K562 (cell line): ENCODE results near the gene PTTG1IP. TPM values are rescaled to one million over a fixed set of nuclear protein-coding genes. Genes with fewer than 3 reads are reported as not detected.
A peak's percentile ranks its signal among the peaks of the same experiment; 100 is the strongest.

Source experiments
- ATF3 ChIP-seq, 2 experiments: fragments of 450-650 bp in 1 of 2; sonication (generic) in 1 of 2; formaldehyde crosslinking in 1 of 2; IDR thresholded peaks in 1 of 2; conservative IDR thresholded peaks in 1 of 2; 2 replicates each; pipeline versions ENCODE4 v1.6.1 to v1.8.1; 2016 to 2023; ENCODE audit warnings: mild to moderate bottlenecking in 2 of 2, moderate library complexity in 2 of 2, inconsistent platforms in 1 of 2, missing genetic modification reagents in 1 of 2
- BDP1 ChIP-seq: IDR thresholded peaks from 3 replicates; pipeline ENCODE4 v1.6.1; 2011; ENCODE audit not compliant: insufficient read length, insufficient read depth
- BMI1 ChIP-seq: fragments of 150-350 bp; IDR thresholded peaks from 2 replicates; pipeline ENCODE4 v1.6.1; 2014; ENCODE audit warnings: low read length
- CEBPZ ChIP-seq: fragments of 150-350 bp; IDR thresholded peaks from 2 replicates; pipeline ENCODE4 v1.6.1; 2014; ENCODE audit warnings: low read depth, mild to moderate bottlenecking, low read length, borderline replicate concordance
- E2F6 ChIP-seq, 2 experiments: IDR thresholded peaks; 2 replicates each; pipeline ENCODE4 v1.6.1; 2011; ENCODE audit warnings: borderline replicate concordance in 1 of 2, control low read depth in 1 of 2, low read depth in 1 of 2, low read length in 1 of 2, mild to moderate bottlenecking in 1 of 2, mixed read lengths in 1 of 2, moderate library complexity in 1 of 2; ENCODE audit not compliant: insufficient read depth in 1 of 2, insufficient read length in 1 of 2, poor library complexity in 1 of 2, severe bottlenecking in 1 of 2; ENCODE audit errors: extremely low read depth in 1 of 2
- LEF1 ChIP-seq: fragments of 450-650 bp; IDR thresholded peaks from 2 replicates; pipeline ENCODE4 v1.6.1; 2016; ENCODE audit warnings: mild to moderate bottlenecking
- NR2F6 ChIP-seq: fragments of 450-650 bp; formaldehyde crosslinking; IDR thresholded peaks from 2 replicates; pipeline ENCODE4 v1.4.0; 2020; ENCODE audit warnings: mild to moderate bottlenecking
- NR3C1 ChIP-seq: sonication (generic); formaldehyde crosslinking; IDR thresholded peaks from 2 replicates; pipeline ENCODE4 v1.8.1; 2022; ENCODE audit warnings: missing genetic modification reagents
- RREB1 ChIP-seq: fragments of 250-450 bp; sonication (Bioruptor Pico); IDR thresholded peaks from 2 replicates; pipeline ENCODE4 v1.4.0; 2020
- TRIM28 ChIP-seq: fragments of 450-650 bp; IDR thresholded peaks from 2 replicates; pipeline ENCODE4 v1.6.1; 2017
- XRCC5 ChIP-seq: fragments of 200-400 bp; formaldehyde crosslinking; IDR thresholded peaks from 2 replicates; pipeline ENCODE4 v1.6.1; 2017; ENCODE audit warnings: low read depth, mild to moderate bottlenecking, low read length
- ZBTB1 ChIP-seq: sonication (generic); formaldehyde crosslinking; IDR thresholded peaks from 2 replicates; pipeline ENCODE4 v1.8.1; 2023; ENCODE audit warnings: missing genetic modification reagents, low read depth, mild to moderate bottlenecking, borderline replicate concordance
- ZNF280A ChIP-seq: fragments of 450-650 bp; IDR thresholded peaks from 2 replicates; pipeline ENCODE4 v1.6.1; 2018; ENCODE audit warnings: mild to moderate bottlenecking, low read depth; ENCODE audit not compliant: partially characterized antibody
- ZNF507 ChIP-seq: conservative IDR thresholded peaks from 2 replicates; pipeline ENCODE4 v1.6.1; 2017; ENCODE audit warnings: missing genetic modification characterization, missing compliant biosample characterization
- polyA plus RNA-seq, 8 experiments: library from polyadenylated mRNA; depleted of rRNA in 4 of 8; stranded (reverse) in 5 of 8; unstranded in 3 of 8; fragments of >200 nt; fragmentation: Nextera tagmentation in 2 of 8; fragmentation: Illumina TruSeq in 1 of 8; extraction: Ambion mirVana in 2 of 8; extraction: Trizol in 1 of 8; gene quantifications; 2 replicates each; pipeline versions ENCODE4 v1.2.1 to v1.2.3, GENCODE V29; 2011 to 2014; ENCODE audit warnings: inconsistent platforms in 1 of 8, missing spikeins in 1 of 8
- total RNA-seq, 7 experiments: library from RNA; depleted of rRNA in 6 of 7; stranded (reverse); fragments of >200 nt in 6 of 7; fragmentation: Illumina TruSeq in 2 of 7; extraction: Trizol in 2 of 7; gene quantifications; 2 replicates each; pipeline versions ENCODE4 v1.2.1 to v1.2.3, GENCODE V29; 2011 to 2021; ENCODE audit warnings: low replicate concordance in 1 of 7

Gene PTTG1IP
- total and polyA plus RNA-seq, 9 of the 15 experiments (the other 6 are each of a cell fraction or from before 2014, with no cell fraction given), result 5.0 to 99.3 (median 82.4) TPM

- TF ChIP-seq ATF3 (IDR thresholded peaks at IDR 0.05), result no peak
- peak; percentile 61; the same call in 1 of the 2 replicates for TF ChIP-seq ATF3 (CRISPR knock-in tag; conservative IDR thresholded peaks at IDR 0.05)
- TF ChIP-seq LEF1, result no peak
- TF ChIP-seq XRCC5, result 0 out of 2 replicates have a peak, but pooled peaks have one; percentile 33
- no peak for TF ChIP-seq BDP1
- TF ChIP-seq RREB1, result no peak
- no peak for TF ChIP-seq CEBPZ
- TF ChIP-seq ZNF507 (tag), result no peak
- no peak for TF ChIP-seq NR2F6 (CRISPR knock-in tag)
- TF ChIP-seq ZBTB1 (CRISPR knock-in tag), result no peak; the same call in 1 of the 2 replicates
- no peak for TF ChIP-seq TRIM28
- TF ChIP-seq ZNF280A, result no peak
- TF ChIP-seq BMI1, result no peak
- no peak for TF ChIP-seq NR3C1 (CRISPR knock-in tag)
- peak in 1 of 2 experiments; percentile 18 for TF ChIP-seq E2F6 (IDR thresholded peaks at IDR 0.05; ENCODE audit: borderline replicate concordance in 1 of 2, extremely low read depth in 1 of 2, insufficient read depth in 1 of 2, insufficient read length in 1 of 2, low read depth in 1 of 2, low read length in 1 of 2, poor library complexity in 1 of 2, severe bottlenecking in 1 of 2)
Observed at GRCh38 chr21:44874240-44874496, 678 bp upstream of the PTTG1IP start (continued).
